NCI-H774 (cell line): Measurements from ENCODE around the gene PDE10A.
"Not testable (repeated sequence)": the region's sequence is repeated elsewhere in the genome, so short reads cannot be mapped to it uniquely, and the experiment has no call there.

ENCODE experiments used
- DNase-seq: peaks from one replicate; lab custom pipeline; 2025; lab: John Stamatoyannopoulos, UW

Gene PDE10A

DNA sequence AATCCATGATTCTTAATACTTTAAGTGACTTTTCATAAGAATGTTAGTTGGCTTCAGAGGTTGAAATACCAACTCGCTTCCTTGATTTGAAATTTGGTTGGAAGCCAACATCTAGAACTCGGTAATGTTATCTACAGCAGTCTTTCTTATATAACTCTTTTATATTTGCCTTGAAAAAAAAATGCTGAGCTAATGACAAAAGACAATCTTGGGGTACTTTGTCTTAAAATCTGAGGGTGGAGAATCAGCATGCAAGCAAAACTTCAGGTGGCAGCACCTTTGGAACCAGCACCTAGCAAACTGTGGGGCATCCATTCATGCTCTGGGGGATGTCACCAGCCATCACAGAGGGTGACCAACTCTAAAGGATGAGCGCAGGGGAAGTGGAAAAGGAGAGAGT, 76.3 kb downstream of the PDE10A start:
- no peak for DNase-seq

DNA sequence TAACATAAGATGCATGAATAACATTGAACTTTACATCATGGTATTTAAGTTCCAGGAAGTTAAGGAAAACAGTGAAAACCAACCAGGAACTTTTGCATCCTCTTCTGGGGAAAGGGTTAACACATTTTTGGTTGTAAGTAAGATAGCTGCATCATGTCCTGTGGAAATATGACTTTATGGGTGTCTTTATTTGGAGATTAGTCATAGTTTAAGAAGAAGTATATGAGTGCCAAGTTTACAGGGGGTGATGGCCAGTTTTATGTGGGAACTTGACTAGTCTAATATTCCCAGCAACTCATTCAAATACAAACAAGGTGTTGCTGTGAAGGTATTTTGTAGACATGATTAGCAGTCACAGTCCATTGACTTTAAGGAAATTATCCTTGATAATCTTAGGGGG, 78.0 kb downstream of the PDE10A start:
- DNase-seq = no peak

DNA sequence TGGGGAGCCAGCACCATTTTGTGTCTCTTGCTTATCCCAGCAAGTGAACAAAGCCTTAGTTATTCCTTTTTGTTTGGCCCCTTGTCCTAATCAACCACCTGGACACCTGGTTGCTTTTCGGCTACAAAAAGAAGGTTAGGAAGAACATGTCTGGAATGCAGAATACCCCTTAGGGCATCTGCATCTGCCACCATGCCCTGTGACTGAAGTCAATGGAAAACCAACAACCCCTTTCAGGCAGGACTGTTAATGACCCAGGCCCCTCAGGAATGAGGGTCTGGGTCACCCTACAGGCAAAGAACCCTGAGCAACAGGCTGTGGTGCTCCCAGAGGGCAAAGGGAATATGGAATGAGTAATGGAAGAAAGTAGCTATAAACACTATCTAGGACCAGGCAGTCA, 78.5 kb downstream of the PDE10A start:
- no peak for DNase-seq

DNA sequence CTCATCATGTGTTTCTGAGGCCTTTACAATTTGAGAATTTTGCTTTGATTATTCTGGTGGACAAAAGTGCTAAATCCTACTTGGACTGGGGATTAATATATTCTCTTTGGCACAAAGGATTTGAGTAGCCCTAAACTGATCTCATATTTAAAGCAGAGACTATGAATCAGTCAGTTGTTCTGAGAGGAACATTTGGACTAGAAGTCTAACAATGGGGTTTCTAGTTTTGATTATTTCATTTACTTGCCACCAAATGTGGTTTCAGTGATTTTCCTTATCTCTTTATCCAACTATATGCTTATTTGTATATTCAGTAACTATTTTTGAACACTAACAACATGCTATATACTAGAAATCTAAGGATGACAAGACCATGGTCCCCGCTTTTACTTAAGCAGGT, 81.4 kb downstream of the PDE10A start:
- no peak for DNase-seq

DNA sequence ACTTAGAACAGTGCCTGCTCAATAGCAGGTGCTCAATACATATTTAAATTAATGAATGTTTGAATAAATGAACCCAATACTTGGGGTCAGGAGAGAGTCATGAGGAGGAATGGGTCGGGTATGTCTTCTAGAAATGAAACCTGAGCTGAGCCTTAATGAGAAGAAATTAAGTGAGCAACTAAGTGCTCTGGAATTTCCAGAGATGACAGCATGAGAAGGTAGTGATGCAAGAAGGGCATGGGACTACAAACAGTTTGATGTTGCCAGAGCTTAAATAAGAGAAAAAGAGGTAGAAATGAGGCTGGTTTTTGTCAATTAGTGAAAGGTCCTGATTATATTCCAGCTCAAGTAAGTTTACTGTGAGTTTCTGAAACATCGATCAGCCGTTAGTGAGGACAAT, 82.9 kb downstream of the PDE10A start:
- DNase-seq = no peak

DNA sequence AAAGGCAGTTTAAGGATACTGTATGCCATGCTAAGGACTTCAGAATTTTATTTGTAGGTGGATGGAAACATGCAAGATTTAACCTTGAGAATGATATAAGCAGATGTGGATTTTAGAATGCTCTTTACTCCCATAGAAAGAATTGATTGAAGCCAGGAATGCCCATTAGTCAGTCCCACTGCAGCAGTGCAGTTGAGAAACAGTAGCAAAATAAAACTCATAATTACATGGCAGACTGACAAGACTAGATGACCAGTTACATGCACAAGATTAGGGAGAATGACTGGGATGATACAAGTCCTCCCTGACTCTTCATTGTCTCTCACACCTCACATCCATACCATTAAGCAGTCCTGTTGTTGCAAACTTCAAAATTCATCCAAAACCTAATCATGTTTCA, 83.9 kb downstream of the PDE10A start:
- no peak for DNase-seq

DNA sequence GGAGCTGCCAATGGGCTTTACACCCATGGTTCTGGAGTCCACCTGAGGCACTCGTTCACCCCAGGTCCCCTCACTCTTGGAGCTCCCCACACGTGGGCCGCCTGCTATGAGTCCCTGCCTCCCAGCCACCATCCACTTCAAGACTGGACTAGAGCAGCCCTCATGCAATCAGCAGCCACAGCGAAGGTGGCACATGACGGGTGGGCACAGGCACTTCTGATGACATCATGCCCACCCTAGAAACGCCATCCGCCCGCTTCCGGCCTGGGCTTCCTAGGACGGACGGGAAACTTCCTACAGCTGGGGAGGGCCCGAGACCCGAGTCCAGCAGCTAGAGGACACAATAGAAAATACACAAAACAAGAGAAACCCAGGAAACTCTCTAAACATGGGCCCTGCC, 85.5 kb downstream of the PDE10A start:
- DNase-seq = no peak

DNA sequence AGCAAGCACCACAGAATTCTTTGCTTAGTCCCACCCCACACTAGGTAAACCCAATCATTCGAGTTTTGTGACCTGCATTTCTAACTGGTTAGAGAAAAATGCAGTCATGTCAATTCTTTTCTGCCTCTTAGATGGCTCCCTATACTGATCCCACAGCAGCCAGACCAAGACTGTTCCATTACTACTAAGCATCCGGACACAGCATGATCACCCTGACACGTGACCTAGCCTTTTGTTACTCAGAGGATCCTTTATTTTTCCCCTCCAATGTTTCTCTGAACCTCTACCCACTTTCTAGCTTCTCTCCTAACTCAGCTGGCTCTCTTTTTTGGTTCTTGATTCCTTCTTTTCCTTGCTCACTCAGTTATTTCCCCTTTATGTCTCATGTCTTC, 87.9 kb downstream of the PDE10A start:
- DNase-seq = no peak

DNA sequence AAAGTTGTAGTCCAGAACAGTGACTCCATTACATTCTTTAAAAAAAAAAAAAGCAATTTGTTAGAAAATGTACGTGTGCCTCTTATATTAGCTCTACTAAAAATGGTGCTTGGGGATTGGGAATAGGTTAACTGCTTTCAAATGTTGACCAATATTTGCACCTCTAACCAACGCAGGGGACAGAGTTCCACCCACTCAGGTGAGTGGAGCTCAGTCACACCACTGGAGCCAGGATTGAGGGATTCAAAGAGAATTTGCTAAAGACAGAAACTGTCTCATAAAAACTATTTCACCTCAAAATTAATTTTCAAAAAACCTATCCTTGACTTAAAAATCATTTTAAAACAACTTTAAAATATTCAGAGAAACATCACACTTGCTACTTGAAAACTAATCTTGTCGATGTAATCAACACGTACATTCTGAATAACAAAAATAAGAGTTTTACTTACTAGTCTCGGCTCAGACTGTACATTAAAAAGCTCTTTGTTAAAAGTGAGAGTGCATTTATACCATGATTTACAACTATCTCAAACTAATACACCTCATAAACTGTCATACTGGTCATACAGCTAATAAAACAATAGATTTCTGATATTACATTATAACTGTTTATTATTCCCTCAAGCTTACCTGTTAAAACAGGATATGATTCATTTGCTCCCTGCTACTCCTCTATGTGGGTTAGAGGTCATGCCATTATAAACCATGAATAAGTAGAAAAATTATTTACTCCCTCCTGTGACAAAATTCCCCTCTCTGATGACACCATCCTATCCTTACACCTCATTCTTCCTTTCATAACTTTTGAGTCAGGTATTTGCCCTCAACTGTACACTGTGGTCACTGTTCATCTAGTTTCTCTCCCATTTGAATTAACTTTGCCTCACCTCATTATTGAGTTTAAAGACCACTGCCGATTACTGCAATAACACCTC, 88.6 kb downstream of the PDE10A start:
- no peak for DNase-seq

DNA sequence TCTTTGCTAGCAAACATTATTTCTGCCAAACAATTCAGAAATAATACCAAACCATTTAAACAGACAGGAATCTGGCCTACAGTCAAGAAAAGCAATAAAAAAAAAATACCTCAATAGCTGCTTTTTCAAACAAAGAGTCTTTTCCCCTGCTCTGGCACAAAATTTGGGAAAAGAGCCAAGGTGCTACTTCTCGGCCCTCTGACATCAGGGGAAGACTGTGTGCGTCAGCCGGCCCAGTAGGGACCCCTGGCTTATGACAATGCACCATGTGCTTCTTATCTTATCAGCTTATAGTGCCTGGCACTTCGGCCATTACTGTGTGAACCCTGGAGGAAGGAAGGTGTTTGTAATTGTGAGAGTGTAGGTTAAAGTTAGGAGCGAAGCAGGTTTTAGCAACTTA, 89.4 kb downstream of the PDE10A start:
- DNase-seq = no peak

DNA sequence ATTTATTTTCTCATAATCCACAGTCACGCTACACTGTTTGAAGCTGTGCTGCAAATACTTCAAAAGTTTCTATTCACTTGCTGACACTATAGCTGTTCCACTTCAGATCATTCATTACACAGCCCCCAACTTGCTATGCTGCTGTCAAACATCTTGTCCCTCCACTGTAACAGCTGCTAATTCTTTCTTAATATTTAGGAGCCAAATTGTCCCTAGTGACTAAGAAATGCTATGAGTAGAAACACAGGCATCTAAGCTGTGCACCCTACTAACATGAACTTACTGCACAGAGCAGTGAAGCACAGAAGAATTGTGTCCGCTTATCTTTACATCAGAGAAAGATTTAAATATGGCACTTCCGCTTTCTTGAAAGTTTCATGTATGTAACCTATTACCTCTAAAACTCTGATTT, 91.3 kb downstream of the PDE10A start:
- no peak for DNase-seq

DNA sequence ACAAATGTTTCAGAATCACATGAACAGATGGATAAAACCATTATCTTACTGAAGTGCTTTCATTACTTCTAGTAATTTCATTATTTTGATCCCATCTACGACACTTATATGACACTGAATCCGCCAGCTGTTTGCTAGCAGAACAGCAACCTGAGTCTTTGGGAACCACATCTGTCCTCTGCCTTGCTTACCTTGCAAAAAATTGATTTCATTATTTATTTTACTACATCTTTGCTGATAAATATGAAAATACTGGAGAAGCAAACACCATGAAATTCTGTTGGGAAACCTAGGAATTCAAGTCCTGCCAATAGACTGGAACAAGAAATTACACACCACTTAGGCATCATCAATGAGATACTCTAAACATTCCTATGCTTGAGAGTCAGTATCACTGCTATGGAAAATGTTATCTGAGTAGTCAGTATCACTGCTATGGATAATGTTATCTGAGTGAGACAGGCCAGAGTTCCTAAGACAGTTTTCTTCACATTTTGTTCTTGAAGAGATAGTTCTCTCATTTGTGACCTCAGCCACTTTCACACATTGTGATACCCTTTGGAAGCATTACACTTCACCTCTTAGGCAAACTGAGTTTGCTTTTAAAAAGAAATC, 91.9 kb downstream of the PDE10A start:
- DNase-seq = no peak

DNA sequence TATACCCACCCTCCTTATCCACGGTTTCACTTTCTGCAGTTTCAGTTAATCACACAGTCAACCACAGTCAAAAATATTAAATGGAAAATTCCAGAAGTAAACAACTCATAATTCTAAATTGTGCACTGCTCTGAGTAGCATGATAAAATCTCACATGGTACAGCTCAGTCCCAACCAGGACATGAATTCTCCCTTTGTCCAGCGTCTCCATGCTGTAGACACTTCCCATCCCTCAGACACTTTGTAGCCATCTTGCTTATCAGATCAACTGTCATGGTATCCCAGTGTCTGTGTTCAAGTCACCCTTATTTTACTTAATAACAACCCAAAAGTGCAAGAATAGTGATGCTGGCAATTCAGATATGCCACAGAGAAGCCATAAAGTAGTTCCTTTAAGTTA, 94.7 kb downstream of the PDE10A start:
- no peak for DNase-seq

DNA sequence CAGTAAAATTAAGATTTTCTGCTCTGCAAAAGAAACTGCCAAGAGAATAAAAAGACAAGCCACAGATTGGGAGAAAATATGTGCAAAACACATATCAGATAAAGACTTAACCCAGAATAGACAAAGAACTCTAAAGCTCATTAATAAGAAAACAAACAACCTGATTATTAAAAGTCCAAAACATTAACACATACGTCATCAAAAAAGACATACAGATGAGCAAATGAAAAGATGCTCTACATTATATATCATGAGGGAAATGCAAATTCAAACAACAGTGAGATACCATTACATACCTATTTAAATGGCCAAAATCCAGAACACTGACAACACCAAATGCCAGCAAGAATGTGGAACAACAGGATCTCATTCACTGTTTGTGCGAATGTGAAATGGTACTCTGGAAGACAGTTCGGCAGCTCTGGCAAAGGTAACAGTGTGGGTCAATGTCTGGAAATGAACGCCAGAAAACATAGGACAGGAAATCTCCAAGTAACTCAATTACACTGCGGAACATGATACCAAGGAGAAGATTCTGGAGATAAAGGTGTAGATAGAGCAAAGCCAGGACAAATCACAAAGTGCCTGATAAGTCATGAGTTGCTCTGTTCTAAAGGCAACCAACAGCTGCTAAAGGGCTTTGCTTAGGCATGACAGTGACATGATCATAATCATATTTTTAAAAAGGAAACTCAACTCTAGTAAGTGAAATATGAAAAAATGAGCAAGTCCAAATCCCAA, 96.8 kb downstream of the PDE10A start:
- no peak for DNase-seq

DNA sequence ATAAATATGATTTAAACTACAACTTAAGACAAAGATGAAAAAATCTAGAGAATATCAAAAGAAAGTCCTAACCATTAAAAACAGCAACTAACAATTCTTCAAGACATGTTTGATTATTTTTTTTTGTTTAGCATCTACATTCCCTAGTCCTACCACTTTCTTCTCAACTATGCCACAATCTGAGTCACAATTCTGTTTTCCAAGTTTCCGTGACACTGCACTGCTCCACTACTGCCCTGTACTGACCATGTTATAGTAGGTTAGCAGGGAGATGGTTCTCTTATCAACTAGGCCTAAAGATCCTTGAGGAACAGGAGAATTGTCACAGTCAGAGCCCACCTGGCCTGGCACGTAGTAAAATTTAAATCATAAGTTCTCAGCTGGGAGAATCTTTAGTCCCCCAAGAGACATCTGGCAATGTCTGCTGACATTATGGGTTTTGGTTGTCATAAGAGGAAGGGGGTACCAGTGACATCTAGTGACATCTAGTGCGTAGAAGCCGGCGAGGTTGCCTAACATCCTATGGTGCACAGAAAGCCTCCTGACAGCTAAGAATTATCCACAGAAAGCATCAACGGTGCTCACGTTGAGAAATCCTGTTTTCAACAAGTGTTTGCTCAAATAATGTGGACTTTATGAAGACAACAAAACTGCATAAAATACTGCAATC, 100.5 kb downstream of the PDE10A start:
- DNase-seq = no peak

DNA sequence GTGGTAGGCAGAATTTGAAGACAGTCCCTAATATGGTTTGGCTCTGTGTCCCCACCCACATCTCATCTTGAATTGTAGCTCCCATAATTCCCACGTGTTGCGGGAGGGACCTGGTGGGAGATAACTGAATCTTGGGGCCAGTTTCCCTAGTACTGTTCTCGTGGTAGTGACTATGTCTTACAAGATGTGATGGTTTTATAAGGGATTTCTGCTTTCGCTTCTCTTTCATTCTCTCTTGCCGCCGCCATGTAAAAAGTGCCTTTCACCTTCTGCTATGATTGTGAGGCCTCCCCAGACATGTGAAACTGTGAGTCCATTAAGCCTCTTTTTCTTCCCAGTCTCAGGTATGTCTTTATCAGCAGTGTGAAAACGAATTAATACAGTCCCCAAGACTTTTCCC, 103.4 kb downstream of the PDE10A start:
- no peak for DNase-seq

DNA sequence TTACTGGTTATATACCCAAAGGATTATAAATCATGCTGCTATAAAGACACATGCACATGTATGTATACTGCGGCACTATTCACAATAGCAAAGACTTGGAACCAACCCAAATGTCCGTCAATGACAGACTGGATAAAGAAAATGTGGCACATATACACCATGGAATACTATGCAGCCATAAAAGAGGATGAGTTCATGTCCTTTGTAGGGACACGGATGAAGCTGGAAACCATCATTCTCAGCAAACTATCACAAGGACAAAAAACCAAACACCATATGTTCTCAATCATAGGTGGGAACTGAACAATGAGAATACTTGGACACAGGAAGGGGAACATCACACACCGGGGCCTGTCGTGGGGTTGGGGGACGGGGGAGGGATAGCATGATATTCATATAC, 104.9 kb downstream of the PDE10A start:
- DNase-seq = not testable (repeated sequence)

DNA sequence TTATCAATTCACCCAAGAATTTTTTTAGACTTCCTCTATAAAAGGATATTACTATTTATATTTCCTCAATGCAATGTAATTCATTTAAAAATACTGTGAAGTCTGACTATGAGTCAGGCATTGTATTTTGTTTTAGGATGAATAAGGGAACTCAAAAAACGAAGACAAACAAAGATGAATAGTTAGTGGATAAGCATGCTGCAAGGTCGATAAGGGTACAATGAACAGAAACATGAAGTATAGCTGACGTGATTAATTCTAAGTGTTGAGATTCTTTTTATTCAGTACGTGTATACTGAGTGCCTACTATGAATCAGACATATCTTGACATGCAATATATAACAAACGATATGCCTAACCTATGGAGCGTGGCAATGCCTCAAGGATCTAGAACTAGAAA, 105.4 kb downstream of the PDE10A start:
- DNase-seq = no peak

DNA sequence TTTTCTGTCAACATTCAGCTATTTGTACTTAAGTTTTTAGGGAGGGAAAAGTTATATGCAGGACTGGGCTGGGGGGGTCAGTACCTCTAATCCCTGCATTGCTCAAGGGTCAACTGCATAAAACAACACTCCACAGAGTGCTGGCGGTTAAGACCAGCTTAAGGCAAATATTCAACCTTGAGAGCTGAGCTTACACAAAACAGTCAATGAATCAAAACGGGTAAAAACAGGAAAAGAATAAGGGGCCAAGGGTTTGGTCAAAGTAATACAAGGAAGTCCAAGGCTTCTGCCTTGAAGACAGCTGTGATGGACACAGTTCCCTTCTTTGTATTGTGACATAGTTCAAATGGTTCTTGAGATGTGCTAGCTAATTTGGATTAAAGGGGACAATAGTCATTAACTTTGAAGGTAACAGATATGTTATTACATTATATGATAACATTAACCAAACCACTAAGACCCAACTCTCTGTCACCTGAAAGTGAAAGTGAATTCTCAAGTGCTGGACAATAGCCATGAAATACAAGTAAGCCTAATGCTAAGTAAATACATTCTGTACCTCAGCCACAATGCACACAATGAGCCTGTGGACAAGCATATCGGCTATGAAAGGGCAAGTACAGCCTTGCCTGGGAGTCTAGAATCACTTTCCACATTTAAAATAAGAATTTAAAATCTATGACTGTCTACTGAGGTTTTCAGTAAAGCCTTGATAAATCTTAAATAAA, 106.8 kb downstream of the PDE10A start:
- DNase-seq = peak; percentile 76

DNA sequence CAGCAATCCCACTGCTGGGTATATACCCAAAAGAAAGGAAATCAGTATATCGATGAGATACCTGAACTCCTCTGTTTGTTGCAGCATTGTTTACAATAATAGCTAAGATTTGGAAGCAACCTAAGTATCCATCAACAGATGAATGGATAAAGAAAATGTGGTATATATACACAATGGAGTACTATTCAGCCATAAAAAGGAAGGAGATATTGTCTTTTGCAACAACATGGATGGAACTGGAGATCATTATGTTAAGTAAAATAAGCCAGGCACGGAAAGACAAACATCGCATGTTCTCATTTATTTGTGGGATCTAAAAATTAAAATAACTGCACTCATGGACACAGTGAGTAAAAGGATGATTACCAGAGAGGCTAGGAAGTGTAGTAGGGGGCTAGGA, 108.4 kb downstream of the PDE10A start:
- DNase-seq = not testable (repeated sequence)

DNA sequence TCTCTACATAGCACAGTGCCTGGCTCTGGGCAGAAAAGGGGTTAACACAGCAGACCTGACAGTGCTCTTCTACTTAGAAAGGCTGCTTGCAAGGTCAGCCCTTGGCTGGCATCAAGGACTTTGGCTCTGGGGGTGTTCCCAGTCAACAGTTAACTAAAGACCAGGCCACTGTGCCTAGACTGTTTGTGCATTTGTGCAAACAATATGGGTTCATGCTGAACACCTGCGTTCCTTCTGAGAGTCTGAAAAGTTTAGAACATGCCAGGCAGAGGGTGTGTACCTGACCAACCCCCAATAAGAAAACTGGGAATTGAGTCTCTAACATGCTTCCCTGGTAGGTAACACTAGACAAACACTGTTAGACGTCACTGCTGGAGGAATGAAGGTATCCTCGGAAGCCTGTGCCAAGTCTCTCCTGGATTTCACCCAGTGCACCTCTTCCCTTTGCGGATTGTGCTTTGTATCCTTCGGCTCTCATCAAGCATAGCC, 110.7 kb downstream of the PDE10A start:
- DNase-seq = no peak

DNA sequence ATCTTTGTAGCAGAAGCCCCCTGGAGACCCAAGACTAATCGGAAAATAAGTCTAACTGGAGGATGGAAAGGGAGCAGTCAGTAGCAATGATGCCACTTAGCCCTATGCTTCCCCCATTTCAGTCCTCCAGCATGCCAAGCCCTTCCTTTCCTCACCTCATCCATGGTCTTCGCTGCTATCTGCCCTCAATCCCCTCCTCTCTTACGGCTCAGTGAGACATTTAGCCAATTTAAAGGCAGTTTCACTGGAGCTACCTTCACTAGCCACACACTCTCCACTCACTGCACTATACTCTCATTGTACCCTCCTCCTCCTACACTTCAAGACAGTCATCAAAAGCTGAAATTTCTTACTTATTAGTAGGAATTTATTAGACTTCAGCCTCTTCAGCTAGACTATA, 111.2 kb downstream of the PDE10A start:
- no peak for DNase-seq
